Measurements from ENCODE around the gene SHQ1.

GRCh38 chr3:72846166-72846565 is 2.1 kb downstream of the SHQ1 start:
- TF ChIP-seq POLR2AphosphoS5 (IDR thresholded peaks at IDR 0.05) = no peak
- no peak for TF ChIP-seq CTCF (IDR thresholded peaks at IDR 0.05)
- TF ChIP-seq POLR2A (IDR thresholded peaks at IDR 0.05) = no peak
- no peak for TF ChIP-seq EP300 (IDR thresholded peaks at IDR 0.05)

Measured in sigmoid colon (tissue), 4 donors.